Measurements from ENCODE around the gene PER1. TPM values are rescaled to one million over a fixed set of nuclear protein-coding genes. Genes with fewer than 3 reads are reported as not detected.

Gene PER1
- total RNA-seq, 1 donor from 2014 or later: 13.1 TPM

- DNase-seq (ENCODE audit: low read depth): peak; percentile 74
- peak within 1 kb of the TSS; percentile 68 for H3K4me3 ChIP-seq (ENCODE audit: low read depth, low read length)
- TF ChIP-seq CTCF (conservative IDR thresholded peaks at IDR 0.05; ENCODE audit: low read depth, low read length): no peak
Observed at GRCh38 chr17:8117980-8118768, 34.0 kb downstream of the PER1 start, which contains the start of gene ALOXE3. Gene ALOXE3 (minus strand): TSS chr17:8118514. CDS start chr17:8117990, 524 bp downstream.

GRCh38 chr17:8117367-8117979, 34.7 kb downstream of the PER1 start:
- TF ChIP-seq CTCF (conservative IDR thresholded peaks at IDR 0.05; ENCODE audit: low read depth, low read length): no peak

GRCh38 chr17:8116776-8117175, 35.4 kb downstream of the PER1 start:
- no peak for TF ChIP-seq CTCF (conservative IDR thresholded peaks at IDR 0.05; ENCODE audit: low read depth, low read length)
- no peak overlapping the region for H3K4me3 ChIP-seq (ENCODE audit: low read depth, low read length)
- DNase-seq (ENCODE audit: low read depth): no peak

More at GRCh38 chr17:8117367-8117979, 34.7 kb downstream of the PER1 start:
- DNase-seq (ENCODE audit: low read depth): no peak
- H3K4me3 ChIP-seq (ENCODE audit: low read depth, low read length): peak overlapping the region; percentile 68

GRCh38 chr17:8110907-8111306, 41.3 kb downstream of the PER1 start:
- TF ChIP-seq CTCF (conservative IDR thresholded peaks at IDR 0.05; ENCODE audit: low read depth, low read length): no peak
- H3K4me3 ChIP-seq (ENCODE audit: low read depth, low read length): no peak overlapping the region
- DNase-seq (ENCODE audit: low read depth): no peak

GRCh38 chr17:8110456-8110804, 41.8 kb downstream of the PER1 start:
- DNase-seq (ENCODE audit: low read depth): no peak
- H3K4me3 ChIP-seq (ENCODE audit: low read depth, low read length): no peak overlapping the region
- TF ChIP-seq CTCF (conservative IDR thresholded peaks at IDR 0.05; ENCODE audit: low read depth, low read length): no peak

GRCh38 chr17:8109661-8110455, 42.3 kb downstream of the PER1 start:
- DNase-seq (ENCODE audit: low read depth): no peak
- H3K4me3 ChIP-seq (ENCODE audit: low read depth, low read length): peak overlapping the region; percentile 34
- peak; percentile 76 for TF ChIP-seq CTCF (conservative IDR thresholded peaks at IDR 0.05; ENCODE audit: low read depth, low read length)

Measured in epithelial cell of proximal tubule (primary cell).